Lower leg skin (tissue), 4 donors: Measurements from ENCODE around the gene ARID5A. TPM values are rescaled to one million over a fixed set of nuclear protein-coding genes. Genes with fewer than 3 reads are reported as not detected.

ENCODE experiments used
- DNase-seq, 2 donors: peaks; one replicate each; pipeline ENCODE4 v3.0.0-alpha.2; 2019; ENCODE audit warnings: low spot score in 2 of 2
- H3K4me3 ChIP-seq: fragments of 200-600 bp; sonication (generic); 2 replicates; pipeline ENCODE4 v1.5.1; 2017; ENCODE audit warnings: mild to moderate bottlenecking, low read depth; ENCODE audit not compliant: poor library complexity, severe bottlenecking
- CTCF ChIP-seq, 3 donors: fragments of 450-650 bp; IDR thresholded peaks; one replicate each; pipeline ENCODE4 v1.5.1; 2016; ENCODE audit warnings: antibody characterized with exemption in 3 of 3, mild to moderate bottlenecking in 3 of 3, moderate library complexity in 2 of 3
- POLR2A ChIP-seq, 2 donors: fragments of 450-650 bp; IDR thresholded peaks; one replicate each; pipeline ENCODE4 v1.6.1; 2016 to 2017; ENCODE audit warnings: antibody characterized with exemption in 2 of 2, mild to moderate bottlenecking in 1 of 2, moderate library complexity in 1 of 2
- WGBS, 2 donors: methylation state at CpG; one replicate each; pipeline ENCODE4 v1.1.5; 2018; 5-methylcytosine and 5-hydroxymethylcytosine counted together
- intact Hi-C: fragments of 100-400 bp; cut with DNase I; formaldehyde crosslinking; loops from one replicate; pipeline ENCODE4 v1.15.0; 2023; ENCODE audit warnings: low total_unique reads
- total RNA-seq, 4 donors: library from RNA; depleted of rRNA; stranded (reverse); fragments of >200 nt; gene quantifications; one replicate each; pipeline ENCODE4 v1.1.0, GENCODE V29; 2016

The ARID5A gene
- total RNA-seq, 4 donors from 2014 or later: 12.0 to 23.0 (median 19.7) TPM

GRCh38 chr2:96577501-96577900 is 40.9 kb downstream of the ARID5A start:
- intact Hi-C loops: no loop called here
- whole genome bisulfite sequencing, 2 donors: 84 to 88% methylated on average over 5 of the region's 5 CpGs
- TF ChIP-seq CTCF (IDR thresholded peaks at IDR 0.05): no peak
- no peak for TF ChIP-seq POLR2A (IDR thresholded peaks at IDR 0.05)
- no peak for DNase-seq
- H3K4me3 ChIP-seq: no peak overlapping the region

GRCh38 chr2:96578731-96579130 is 42.2 kb downstream of the ARID5A start:
- H3K4me3 ChIP-seq: no peak overlapping the region
- intact Hi-C loops: no loop called here
- DNase-seq: no peak
- WGBS, 2 donors: 53 to 63% methylated on average over 3 of the region's 3 CpGs
- TF ChIP-seq CTCF (IDR thresholded peaks at IDR 0.05) (no peak), POLR2A (IDR thresholded peaks at IDR 0.05) (no peak)

DNA sequence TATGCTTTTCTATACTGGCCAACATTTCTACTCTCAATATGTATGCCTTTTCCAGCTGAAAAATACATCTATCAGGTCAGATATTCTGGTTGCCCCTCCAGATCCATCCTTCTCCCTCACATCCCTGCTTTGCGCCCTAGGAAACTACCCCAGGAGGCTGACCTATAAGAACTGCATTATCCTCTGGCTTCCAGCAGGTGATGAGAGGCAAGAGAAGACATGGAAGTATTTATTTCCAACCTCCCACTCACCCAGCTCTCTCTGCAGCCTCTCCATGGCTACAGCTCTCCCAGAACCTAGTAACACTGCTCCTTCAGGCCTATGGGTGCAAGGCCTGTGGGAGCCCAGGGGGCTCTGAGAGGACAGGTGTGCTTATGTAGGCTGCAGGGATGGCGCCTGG is 42.9 kb downstream of the ARID5A start:
- 95 to 97% methylated on average over 2 of the region's 2 CpGs for WGBS, 2 donors
- intact Hi-C loops: no loop called here
- no peak overlapping the region for H3K4me3 ChIP-seq
- no peak for DNase-seq
- TF ChIP-seq POLR2A (IDR thresholded peaks at IDR 0.05) (no peak), CTCF (IDR thresholded peaks at IDR 0.05) (no peak)

- no peak overlapping the region for H3K4me3 ChIP-seq
- TF ChIP-seq POLR2A (IDR thresholded peaks at IDR 0.05) (no peak), CTCF (IDR thresholded peaks at IDR 0.05) (no peak)
- 87 to 93% methylated on average over 4 of the region's 4 CpGs for WGBS, 2 donors
- intact Hi-C loops: no loop called here
- DNase-seq: no peak
Observed at GRCh38 chr2:96580771-96581170, 44.2 kb downstream of the ARID5A start.

- intact Hi-C loops: no loop called here
- TF ChIP-seq POLR2A (IDR thresholded peaks at IDR 0.05) (no peak), CTCF (IDR thresholded peaks at IDR 0.05) (no peak)
- no peak overlapping the region for H3K4me3 ChIP-seq
- DNase-seq: no peak
- WGBS, 2 donors: 64 to 65% methylated on average over 4 of the region's 4 CpGs
Observed at GRCh38 chr2:96584017-96584416, 47.5 kb downstream of the ARID5A start.

DNA sequence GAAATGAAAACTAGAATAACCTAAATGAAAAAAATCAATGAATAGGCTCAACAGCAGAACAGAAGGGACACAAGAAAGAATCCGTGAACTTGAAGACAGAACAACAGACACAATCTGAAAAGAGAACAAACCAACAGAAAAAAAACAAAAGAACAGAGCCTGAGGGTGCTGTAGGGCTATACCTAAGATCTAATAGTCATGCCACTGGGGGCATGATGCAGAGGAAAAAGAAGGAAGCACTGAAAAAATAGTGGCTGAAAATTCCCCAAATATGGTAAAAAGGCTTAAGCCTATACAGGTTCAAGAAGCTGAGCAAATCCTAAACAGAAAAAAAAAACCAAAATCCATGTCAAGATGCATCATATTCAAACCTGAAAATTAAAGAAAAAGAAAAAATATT is 51.3 kb downstream of the ARID5A start:
- H3K4me3 ChIP-seq: no peak overlapping the region
- TF ChIP-seq CTCF (IDR thresholded peaks at IDR 0.05) (no peak), POLR2A (IDR thresholded peaks at IDR 0.05) (no peak)
- 91 to 92% methylated on average over 1 of the region's 1 CpG for WGBS, 2 donors
- no peak for DNase-seq
- intact Hi-C loops: no loop called here
